Suppressor macrophage treated with lipopolysaccharide for 4 hours (primary cell): ENCODE results near the gene NEURL1.
"Not testable (repeated sequence)": the region's sequence is repeated elsewhere in the genome, so short reads cannot be mapped to it uniquely, and the experiment has no call there.

Experiments used
- DNase-seq: peaks from one replicate; pipeline ENCODE4 v3.0.0-alpha.2; 2020

The NEURL1 gene

GRCh38 chr10:103632871-103633270, 139.4 kb downstream of the NEURL1 start:
- DNase-seq: not testable (repeated sequence)

GRCh38 chr10:103633846-103634245, 140.3 kb downstream of the NEURL1 start:
- DNase-seq: no peak

- DNase-seq: no peak
Observed at GRCh38 chr10:103635580-103635979, 142.1 kb downstream of the NEURL1 start.

GRCh38 chr10:103636492-103636891, 143.0 kb downstream of the NEURL1 start:
- no peak for DNase-seq

GRCh38 chr10:103637011-103637410, 143.5 kb downstream of the NEURL1 start:
- no peak for DNase-seq

GRCh38 chr10:103637927-103638557, 144.5 kb downstream of the NEURL1 start:
- no peak for DNase-seq

GRCh38 chr10:103638948-103639347, 145.4 kb downstream of the NEURL1 start:
- DNase-seq: no peak

- DNase-seq: no peak
Observed at GRCh38 chr10:103640436-103641181, 147.1 kb downstream of the NEURL1 start.

GRCh38 chr10:103641326-103641725, 147.8 kb downstream of the NEURL1 start:
- no peak for DNase-seq
